HG03571 (cell line): Measurements from ENCODE around the gene MAP4K4.

Experiments used
- ATAC-seq: cut with Tn5 transposase; IDR thresholded peaks from one replicate; pipeline ENCODE4 v1.9.1; 2021; ENCODE audit not compliant: unreplicated experiment

MAP4K4 gene

DNA sequence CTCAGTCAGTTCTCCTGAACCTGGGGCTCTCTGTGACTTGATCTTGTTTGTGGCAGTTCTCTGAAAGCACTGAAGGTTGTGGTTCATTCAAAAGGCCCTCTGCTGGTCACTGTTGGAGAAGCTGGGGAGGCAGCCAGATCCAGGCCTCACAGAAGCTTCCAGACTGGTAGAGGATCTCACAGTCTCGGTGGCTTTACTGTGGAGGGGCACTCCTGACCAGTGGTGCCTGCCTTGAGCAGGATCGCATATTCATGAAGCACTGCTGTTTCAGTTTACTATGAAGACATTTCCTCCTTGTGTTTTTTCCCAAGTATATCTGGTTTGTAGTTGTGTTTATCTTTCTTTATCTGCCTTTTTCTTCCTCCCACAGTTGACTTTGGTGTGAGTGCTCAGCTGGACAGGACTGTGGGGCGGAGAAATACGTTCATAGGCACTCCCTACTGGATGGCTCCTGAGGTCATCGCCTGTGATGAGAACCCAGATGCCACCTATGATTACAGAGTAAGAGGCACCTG is 133.9 kb downstream of the MAP4K4 start:
- peak; percentile 62 for ATAC-seq

DNA sequence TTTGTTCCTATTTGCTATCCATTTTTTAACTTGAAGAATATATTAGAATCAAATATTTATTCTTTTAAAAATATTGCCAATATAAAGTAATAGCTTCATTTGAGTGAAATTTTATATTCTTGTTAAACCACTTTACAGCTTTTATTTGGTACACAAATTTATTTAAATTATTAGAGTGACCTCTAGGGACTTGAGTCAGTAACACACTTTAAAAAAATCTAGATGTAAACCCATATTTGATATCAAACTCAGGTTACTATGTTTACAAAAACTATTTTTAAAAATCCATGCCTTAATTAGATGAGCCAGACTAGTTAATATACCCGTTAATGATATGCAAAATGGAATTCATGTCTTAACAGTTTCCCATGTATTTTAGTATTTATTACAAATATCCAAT is 134.6 kb downstream of the MAP4K4 start:
- no peak for ATAC-seq

DNA sequence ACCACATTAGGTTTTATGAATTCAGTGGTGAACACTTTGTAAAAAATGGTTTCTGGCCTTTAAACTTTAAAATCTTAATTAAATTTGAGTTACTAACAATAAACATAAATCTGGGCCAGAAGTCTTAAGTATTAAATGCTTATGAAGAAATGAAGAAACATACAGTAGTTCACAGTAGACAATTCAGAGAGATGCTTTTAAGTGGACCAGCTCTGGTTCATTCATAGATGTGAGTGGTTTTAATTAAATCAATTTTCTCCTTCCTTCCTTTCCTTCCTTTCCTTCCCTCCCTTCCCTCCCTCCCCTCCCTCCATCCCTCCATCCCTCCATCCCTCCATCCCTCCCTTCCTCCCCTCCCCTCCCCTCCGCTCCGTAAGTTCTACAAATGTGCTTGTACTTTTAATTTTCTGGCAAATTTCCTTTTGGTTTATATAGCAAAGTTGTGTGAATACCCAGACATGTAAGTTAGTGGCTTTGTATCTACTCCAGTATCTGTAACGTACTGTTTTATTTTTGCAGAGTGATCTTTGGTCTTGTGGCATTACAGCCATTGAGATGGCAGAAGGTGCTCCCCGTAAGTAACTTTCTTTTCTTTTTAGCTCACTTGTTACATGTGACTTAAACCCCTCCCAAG is 136.5 kb downstream of the MAP4K4 start:
- no peak for ATAC-seq

DNA sequence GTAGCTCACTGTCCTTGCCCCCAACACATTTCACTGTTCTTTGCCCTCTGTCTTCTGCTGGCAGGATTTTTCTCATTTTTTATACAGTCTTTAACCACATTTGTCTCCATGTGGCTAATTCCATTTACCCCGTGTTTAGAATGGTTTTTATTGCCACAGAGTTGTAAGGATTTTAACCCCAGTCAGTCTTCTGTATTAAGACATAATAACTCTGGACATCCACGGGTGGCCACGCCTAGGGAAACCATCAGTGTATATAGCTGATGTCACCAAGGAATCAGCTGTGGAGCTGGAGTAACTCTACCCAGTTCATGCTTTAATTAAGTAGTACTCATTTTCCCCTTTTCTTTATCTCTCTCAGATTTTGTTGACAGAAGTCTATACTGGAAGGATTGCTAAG is 139.8 kb downstream of the MAP4K4 start:
- ATAC-seq = no peak

DNA sequence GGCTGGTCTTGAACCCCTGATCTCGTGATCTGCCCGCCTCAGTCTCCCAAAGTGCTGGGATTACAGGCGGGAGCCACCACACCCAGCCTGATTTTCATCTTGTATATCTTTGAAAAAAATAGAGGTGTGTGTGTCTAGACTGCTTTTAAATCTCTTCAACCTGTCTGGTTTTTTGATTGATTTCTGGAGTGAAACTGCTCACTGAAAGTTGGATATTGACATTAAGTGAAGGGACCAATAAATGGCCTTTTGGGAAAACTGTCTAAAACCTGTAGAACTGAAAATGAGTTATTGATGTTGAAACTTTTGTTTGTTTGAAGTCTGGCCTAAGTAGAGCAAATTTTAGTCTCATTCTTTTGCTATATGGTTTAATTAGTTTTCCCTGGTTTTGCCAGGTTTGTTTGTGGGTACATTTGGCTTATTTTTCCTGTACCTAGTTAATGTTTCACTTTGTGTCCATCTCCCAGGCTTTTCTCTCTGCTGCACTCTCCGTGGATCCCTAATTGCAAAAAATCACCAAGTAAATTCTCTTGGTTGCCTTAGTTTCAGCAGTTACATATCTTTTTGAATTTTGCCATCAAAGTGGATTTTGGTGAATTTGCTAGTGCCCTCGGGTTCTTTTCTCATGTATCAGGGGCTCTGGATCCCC is 144.3 kb downstream of the MAP4K4 start:
- no peak for ATAC-seq

DNA sequence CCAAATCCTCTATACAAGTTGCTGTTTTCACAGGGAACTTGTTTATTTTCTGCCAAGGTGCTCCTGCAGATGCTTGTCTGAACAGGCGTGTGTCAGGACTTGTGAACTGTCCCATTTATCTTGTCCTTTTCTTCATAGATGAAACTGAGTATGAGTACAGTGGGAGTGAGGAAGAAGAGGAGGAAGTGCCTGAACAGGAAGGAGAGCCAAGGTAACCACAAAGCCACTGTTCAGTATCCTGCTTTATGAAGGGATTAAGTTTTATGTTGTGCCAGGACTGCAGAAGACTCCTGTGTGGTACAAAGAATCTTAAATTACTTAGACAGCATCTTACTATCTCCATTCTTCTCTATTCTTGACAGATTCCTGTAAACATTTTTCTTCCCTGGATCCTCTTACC is 145.0 kb downstream of the MAP4K4 start:
- ATAC-seq = no peak

DNA sequence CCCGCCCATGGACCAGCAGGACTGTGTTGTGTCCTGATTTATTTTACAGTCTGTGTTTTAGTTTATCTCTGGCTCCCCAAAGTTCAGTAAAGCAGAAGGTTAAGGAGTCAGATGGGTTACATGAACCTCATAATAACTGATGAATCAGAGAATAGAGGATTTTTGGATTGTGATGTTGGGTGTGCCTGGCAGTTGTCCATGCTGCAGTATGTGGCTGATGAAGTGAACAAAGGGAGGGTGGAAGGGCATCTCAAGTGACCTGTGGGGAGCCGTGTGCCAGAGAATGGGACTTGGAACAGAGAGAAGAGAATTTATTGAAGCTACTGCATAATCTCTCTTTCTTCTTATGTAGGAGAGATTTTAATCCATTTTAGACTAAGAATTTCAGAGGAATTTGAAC is 145.5 kb downstream of the MAP4K4 start:
- ATAC-seq = no peak

DNA sequence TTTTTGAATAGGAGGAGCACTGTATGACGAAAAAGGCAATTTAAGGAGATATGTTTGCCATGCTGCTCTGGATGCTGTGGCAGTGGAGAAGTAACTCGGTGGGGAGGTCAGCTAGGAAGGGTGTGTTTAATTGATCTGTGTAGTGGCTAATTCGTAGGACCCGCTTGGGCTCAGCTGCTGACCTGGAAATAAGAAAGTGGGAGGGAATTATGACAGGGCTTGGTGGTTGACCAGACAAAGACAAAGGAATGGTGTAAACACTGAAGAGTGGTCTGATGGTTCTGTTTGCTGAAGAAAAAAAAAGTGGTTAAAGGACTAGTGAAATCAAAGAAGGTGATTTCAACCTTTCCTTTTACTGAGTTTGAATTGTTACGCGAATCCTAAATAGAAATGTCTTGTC is 146.0 kb downstream of the MAP4K4 start:
- no peak for ATAC-seq

DNA sequence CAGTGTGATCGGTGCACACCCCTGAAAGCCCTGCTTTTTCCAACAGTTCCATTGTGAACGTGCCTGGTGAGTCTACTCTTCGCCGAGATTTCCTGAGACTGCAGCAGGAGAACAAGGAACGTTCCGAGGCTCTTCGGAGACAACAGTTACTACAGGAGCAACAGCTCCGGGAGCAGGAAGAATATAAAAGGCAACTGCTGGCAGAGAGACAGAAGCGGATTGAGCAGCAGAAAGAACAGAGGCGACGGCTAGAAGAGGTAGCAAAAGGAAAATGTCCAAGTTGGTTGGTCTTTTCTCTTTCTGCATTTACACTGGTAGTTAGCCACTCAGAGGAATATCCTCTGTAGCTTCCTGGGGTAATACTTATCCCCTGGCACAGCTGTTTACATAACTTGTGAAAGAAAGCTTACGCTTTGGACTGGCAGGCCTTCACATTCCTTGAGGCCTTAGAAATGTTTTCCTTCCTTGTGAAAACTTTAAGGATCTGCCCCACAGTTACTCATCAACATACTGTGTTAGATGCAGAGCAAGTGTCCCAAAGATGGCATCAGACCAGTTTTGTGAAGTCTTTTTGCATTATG is 146.6 kb downstream of the MAP4K4 start:
- ATAC-seq = no peak

DNA sequence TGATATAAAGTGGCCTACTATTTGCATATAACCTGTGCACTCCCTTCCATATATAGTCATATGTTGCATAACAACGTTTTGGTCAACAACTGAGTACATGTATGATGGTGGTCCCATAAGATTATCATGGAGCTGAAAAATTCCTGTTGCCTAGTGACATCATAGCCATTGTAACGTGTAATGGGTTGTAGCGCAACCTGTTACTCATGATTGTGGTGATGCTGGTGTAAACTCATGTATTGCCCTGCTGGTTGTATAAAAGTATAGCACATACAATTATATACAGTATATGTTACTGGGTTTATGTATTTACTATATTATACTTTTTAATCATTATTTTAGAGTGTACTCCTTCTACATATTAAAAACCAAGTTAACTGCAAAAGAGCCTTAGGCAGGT is 149.5 kb downstream of the MAP4K4 start:
- no peak for ATAC-seq

DNA sequence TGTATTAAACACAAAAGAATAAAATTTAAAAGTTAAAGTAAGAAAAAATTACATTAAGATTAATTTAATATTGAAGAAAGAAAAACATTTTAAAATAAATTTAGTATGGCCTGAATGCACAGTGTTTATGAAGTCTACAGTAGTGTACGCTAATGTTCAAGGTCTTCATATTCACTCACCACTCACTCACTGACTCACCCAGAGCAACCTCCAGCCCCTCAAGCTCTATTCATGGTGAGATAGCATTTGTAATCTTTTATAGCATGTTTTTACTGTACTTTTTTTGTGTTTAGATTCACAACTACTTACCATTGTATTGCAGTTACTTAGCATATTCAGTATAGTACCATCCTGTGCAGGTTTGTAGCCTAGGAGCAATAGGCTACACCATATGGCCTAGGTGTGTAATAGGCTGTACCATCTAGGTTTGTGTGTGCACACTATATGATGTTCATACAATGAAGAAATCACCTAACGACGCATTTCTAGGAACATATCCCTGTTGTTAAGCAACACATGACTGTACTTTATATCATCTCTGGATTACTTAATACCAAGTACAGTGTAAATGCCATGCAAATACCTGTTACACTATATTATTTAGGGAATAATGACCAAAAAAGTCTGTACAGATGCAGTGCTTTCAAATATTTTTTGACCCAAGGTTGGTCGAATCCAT is 150.3 kb downstream of the MAP4K4 start:
- ATAC-seq = no peak

DNA sequence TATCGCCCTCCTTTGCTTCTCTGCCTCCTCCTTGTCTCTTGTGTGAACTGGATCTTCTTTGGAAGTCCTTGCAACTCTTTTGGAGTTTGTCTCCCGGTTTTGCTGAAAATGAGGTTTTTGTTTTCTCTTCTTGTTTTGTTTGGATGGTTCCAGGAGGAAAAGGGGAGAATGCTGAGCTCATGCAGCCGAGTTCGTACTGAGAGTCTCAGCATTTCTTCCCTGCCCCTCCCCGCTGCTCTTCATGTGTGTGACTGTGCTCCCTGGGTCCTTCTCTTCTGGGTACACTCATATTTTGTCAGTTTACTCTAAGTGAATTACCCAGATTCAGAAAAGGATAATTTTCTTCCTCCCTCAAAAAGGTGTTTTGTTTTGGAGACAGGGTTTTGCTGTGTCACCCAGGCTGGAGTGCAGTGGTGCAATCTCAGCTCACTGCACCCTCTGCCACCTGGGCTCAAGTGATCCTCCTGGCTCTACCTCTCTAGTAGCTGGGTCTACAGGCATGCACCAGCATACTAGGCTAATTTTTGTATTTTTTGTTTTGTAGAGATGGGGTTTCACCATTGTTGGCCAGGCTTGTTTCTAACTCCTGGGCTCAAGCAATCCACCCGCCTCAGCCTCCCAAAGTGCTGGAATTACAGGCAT is 151.4 kb downstream of the MAP4K4 start:
- no peak for ATAC-seq

DNA sequence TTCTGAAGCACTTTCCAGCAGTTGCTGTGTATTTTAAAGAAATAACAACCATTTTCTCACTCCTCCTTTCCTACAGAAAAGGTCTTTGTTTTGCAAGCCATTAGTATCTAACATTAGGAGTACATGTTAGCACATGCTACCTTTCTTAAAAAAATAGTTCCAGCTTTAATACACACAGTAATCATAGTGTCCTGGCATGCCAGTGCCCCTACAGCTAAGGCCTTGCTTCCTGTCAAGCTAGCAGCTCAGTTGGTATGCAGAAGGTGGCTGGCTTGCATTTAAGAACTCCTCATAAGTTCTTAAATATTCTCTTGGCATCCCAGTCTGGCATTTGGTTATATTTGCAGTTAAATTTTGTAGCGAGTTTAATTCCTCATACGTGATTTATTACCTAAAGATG is 152.9 kb downstream of the MAP4K4 start:
- no peak for ATAC-seq

DNA sequence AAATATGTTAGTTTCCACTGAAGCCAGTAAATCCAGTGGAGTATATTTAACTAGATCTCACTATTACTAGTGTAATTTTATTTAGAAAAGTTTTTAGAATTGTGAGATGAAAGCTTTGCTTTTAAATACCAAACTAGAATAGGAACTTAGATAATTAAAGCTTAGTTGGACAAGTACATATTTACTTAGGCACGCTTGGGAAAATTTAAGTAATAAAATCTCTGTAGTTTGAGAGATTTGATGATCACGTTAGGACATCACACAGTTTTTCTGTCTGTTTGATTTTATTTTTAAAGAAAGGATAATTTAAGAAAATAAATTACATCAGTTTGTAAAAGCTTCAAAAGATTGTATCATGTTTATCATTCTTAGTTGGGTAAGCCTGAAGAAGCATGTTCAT is 153.5 kb downstream of the MAP4K4 start:
- ATAC-seq = no peak

DNA sequence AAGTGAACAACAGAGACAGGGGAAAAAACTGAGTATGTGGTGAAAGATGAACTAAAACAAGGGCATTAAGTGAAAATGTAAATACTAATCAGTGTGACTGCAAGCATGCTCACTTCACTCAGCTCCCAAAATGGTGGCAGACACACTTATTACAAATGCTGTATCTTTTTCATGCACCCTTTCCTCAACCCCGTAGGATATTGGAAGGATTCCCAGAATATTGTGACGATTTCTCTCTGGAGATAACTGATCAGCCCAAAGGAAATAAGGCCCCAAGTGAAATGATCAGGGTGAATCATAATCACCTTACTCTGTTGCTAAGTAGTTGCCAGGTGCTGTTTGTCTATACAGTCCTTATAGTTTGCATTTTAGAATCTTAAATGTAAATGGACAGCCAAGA is 155.3 kb downstream of the MAP4K4 start:
- ATAC-seq = no peak

DNA sequence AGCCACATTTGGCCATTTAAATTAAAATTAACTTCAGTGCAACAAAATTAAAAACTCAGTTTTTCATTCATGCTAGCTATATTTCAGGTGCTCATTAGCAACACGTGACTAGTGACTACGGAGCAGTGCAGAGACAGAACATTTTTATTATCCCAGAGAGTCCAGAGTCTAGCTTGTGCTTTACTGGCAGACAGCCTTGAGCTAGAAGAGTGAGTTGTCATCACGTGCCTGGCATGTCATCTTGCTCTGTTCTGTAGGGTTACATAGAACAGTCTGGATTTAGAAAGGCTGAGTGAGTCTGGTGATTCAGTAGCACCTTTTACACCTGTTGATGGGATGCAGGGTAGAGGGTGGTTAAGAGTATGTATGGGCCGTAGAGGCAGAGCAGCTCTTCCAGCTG is 157.4 kb downstream of the MAP4K4 start:
- no peak for ATAC-seq

DNA sequence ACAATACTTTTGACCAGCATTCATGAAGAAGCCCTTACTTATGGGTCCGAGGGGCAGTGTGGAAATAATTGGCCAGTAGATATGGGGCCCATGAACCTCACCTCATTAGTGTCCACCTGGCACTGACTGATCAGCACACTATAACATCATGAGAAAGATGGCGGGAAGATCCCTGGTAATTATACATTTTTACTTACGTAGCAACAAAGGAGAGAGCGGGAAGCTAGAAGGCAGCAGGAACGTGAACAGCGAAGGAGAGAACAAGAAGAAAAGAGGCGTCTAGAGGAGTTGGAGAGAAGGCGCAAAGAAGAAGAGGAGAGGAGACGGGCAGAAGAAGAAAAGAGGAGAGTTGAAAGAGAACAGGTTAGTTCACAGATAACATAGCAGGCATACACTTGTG is 158.3 kb downstream of the MAP4K4 start:
- no peak for ATAC-seq

DNA sequence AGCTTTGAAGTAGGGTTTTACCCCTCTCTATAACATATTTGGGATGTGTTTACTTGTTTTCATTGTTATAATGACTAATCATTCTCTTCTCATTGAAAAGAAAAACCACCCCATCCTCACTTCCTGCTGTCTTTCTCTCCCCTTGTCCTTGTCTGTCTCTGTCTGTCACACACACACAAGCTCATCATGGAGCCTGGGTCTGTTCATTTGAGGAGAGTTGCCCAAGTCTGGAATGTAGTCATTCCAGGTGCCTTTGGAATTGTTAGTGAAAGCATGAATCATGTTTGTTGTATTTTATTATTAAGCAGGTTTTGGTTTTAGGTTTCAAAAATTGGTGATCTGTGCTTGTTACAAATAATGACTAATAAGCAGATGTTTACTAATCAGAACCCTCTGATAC is 160.7 kb downstream of the MAP4K4 start:
- no peak for ATAC-seq

DNA sequence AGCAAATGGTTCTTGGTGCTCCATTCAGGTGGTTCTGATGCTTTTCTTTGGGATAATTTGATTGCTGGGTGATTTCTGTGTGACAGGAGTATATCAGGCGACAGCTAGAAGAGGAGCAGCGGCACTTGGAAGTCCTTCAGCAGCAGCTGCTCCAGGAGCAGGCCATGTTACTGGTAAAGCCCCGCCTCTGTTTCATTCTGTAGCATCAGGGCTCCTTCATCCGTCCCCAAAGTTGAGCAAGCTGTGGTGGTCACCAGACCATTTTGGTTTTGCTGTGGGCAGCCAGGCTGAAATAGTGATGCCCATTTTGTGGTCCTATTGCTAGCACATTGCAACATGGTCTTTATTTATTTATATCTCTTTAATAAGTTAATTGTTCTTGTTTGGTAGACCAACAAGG is 161.4 kb downstream of the MAP4K4 start:
- no peak for ATAC-seq

DNA sequence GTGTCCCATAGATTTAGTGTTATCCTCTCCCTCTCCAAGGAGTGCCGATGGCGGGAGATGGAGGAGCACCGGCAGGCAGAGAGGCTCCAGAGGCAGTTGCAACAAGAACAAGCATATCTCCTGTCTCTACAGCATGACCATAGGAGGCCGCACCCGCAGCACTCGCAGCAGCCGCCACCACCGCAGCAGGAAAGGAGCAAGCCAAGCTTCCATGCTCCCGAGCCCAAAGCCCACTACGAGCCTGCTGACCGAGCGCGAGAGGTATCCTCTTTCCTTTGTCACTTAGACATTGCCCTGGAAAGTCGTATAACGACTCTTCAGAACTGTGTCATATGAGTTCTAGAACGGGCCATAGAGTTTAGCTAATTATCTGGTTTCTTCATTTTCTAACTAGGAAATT is 162.1 kb downstream of the MAP4K4 start:
- ATAC-seq = no peak

DNA sequence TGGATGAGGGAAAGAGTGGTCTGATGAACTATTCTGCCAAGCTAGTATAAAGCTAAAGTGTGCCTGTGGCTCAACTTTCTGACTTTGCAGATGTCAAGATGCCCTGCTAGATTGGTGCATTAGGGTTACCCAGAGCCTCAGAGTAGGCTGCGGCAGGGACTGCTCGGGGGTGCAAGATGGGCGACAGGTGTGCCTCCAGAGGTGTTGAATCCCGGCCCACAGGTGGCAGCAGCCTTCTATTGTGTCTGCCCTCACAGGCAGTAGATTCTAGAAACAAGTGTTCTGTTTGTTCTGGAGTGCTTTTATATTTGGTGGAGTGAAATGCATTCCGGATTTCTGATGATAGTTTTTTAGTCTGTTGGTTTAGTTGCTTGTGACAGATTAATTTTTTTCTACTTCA is 162.7 kb downstream of the MAP4K4 start:
- no peak for ATAC-seq

DNA sequence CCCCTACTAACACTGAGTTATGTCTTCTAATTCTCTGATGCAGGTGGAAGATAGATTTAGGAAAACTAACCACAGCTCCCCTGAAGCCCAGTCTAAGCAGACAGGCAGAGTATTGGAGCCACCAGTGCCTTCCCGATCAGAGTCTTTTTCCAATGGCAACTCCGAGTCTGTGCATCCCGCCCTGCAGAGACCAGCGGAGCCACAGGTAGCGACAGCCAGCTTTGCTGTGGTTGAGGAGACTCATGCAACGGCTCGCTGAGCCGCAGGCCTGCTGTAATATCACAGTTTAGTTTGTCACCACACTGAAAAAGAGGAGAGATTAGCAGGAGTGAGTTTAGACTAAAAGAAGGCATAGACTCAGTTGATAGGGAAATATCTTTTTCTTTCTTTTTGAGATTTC is 163.3 kb downstream of the MAP4K4 start:
- no peak for ATAC-seq
